Upper lobe of left lung (tissue), 6 donors: Measurements from ENCODE around the gene NELFE. TPM values are rescaled to one million over a fixed set of nuclear protein-coding genes. Genes with fewer than 3 reads are reported as not detected.
"Not testable (repeated sequence)": the region's sequence is repeated elsewhere in the genome, so short reads cannot be mapped to it uniquely, and the experiment has no call there.

ENCODE experiments used
- ATAC-seq, 2 donors: fragments of 200-7000 bp; cut with Tn5 transposase; one replicate each; pipeline ENCODE4 v1.9.1; 2022; ENCODE audit warnings: mild to moderate bottlenecking in 2 of 2, moderate library complexity in 2 of 2; ENCODE audit not compliant: low FRiP score in 2 of 2
- DNase-seq, 2 donors: peaks; one replicate each; pipeline ENCODE4 v3.0.0-alpha.2; 2019 to 2020
- H3K27ac ChIP-seq, 4 donors: fragments of 200-600 bp; sonication (generic); one replicate each; pipeline ENCODE4 v1.5.1; 2016 to 2019
- H3K27me3 ChIP-seq, 4 donors: fragments of 200-600 bp; sonication (generic); one replicate each; pipeline ENCODE4 v1.5.1; 2017 to 2019
- H3K36me3 ChIP-seq, 4 donors: fragments of 200-600 bp; sonication (generic); one replicate each; pipeline ENCODE4 v1.5.1; 2016 to 2019
- H3K4me1 ChIP-seq, 4 donors: fragments of 200-600 bp; sonication (generic); one replicate each; pipeline ENCODE4 v1.5.1; 2018 to 2019
- H3K4me3 ChIP-seq, 4 donors: fragments of 200-600 bp; sonication (generic); one replicate each; pipeline ENCODE4 v1.5.1; 2017 to 2019; ENCODE audit warnings: mild to moderate bottlenecking in 2 of 4, moderate library complexity in 1 of 4
- H3K9me3 ChIP-seq, 4 donors: fragments of 200-600 bp; sonication (generic); one replicate each; pipeline ENCODE4 v1.5.1; 2018 to 2019
- CTCF ChIP-seq, 6 experiments: fragments of 450-650 bp in 4 of 6; fragments of 200-600 bp in 2 of 6; sonication (generic) in 2 of 6; IDR thresholded peaks; one replicate each; pipeline ENCODE4 v1.5.1; 2016 to 2019; ENCODE audit warnings: antibody characterized with exemption in 6 of 6
- EP300 ChIP-seq, 4 donors: sonication (generic); formaldehyde crosslinking; IDR thresholded peaks; one replicate each; pipeline ENCODE4 v1.5.1; 2017; ENCODE audit warnings: antibody characterized with exemption in 4 of 4, control low read depth in 2 of 4
- POLR2A ChIP-seq, 4 donors: fragments of 450-650 bp; IDR thresholded peaks; one replicate each; pipeline ENCODE4 v1.5.1; 2016 to 2017; ENCODE audit warnings: antibody characterized with exemption in 4 of 4, mild to moderate bottlenecking in 2 of 4
- POLR2AphosphoS5 ChIP-seq, 2 donors: sonication (generic); formaldehyde crosslinking; IDR thresholded peaks; one replicate each; pipeline ENCODE4 v1.5.1; 2017; ENCODE audit warnings: antibody characterized with exemption in 2 of 2
- WGBS, 2 donors: methylation state at CpG; one replicate each; pipeline ENCODE4 v1.1.5; 2017 to 2018; 5-methylcytosine and 5-hydroxymethylcytosine counted together
- small RNA-seq, 4 donors: library from RNA; depleted of rRNA; stranded (forward); fragments of <200 nt; gene quantifications; one replicate each; pipeline ENCODE3, GENCODE V24; 2016
- total RNA-seq, 6 donors: library from RNA; depleted of rRNA in 4 of 6; stranded (reverse); fragments of >200 nt in 4 of 6; gene quantifications; one replicate each; pipeline versions ENCODE4 v1.1.0 to v1.2.1, GENCODE V29; 2016 to 2021
- donor health status: DM: no; HTN: no; CAD: no; lungs with moderate emphysema.
- donor health status: DM: no; HTN: yes; CAD: no; lungs with severe emphysema.

NELFE gene
- total RNA-seq, 6 donors from 2014 or later = 42.8 to 84.2 (median 63.0) TPM

- no peak for TF ChIP-seq POLR2AphosphoS5 (IDR thresholded peaks at IDR 0.05)
- no peak for TF ChIP-seq POLR2A (IDR thresholded peaks at IDR 0.05)
- no peak for TF ChIP-seq CTCF (IDR thresholded peaks at IDR 0.05)
- no peak for TF ChIP-seq EP300 (IDR thresholded peaks at IDR 0.05)
- ATAC-seq (peak; percentile 56 to 79), DNase-seq (peak in 1 of 2 donors; percentile 68)
- 30 to 39% methylated on average over 7 of the region's 7 CpGs for WGBS, 2 donors
- Histone ChIP-seq H3K36me3 (no peaks in the 10 kb centered on the region), H3K4me3 (no peak overlapping the region), H3K27me3 (no peaks in the 10 kb centered on the region), H3K27ac (no peak overlapping the region), H3K9me3 (no peaks in the 10 kb centered on the region), H3K4me1 (peaks cover 9 to 22% (median 12%) of the 10 kb centered on the region in 4 donors)
Measured at GRCh38 chr6:31907158-31907813, 51.5 kb downstream of the NELFE start.

GRCh38 chr6:31906727-31907126 is 52.0 kb downstream of the NELFE start:
- H3K9me3 ChIP-seq, H3K27ac ChIP-seq, H3K36me3 ChIP-seq, H3K27me3 ChIP-seq, H3K4me3 ChIP-seq, ATAC-seq, DNase-seq: not testable (repeated sequence)
- 77 to 78% methylated on average over 8 of the region's 8 CpGs for WGBS, 2 donors
- peaks cover 9 to 22% (median 12%) of the 10 kb centered on the region in 4 donors for H3K4me1 ChIP-seq

- H3K36me3 ChIP-seq = no peaks in the 10 kb centered on the region
- no peak overlapping the region for H3K27ac ChIP-seq
- no peaks in the 10 kb centered on the region for H3K27me3 ChIP-seq
- no peak for ATAC-seq
- no peaks in the 10 kb centered on the region for H3K9me3 ChIP-seq
- 48 to 62% methylated on average over 4 of the region's 4 CpGs for WGBS, 2 donors
- H3K4me1 ChIP-seq = peaks cover 9 to 28% (median 16%) of the 10 kb centered on the region in 4 donors
- H3K4me3 ChIP-seq = no peak overlapping the region
- DNase-seq = no peak
- TF ChIP-seq EP300 (IDR thresholded peaks at IDR 0.05) (no peak), CTCF (IDR thresholded peaks at IDR 0.05) (no peak), POLR2A (IDR thresholded peaks at IDR 0.05) (no peak), POLR2AphosphoS5 (IDR thresholded peaks at IDR 0.05) (no peak)
Measured at GRCh38 chr6:31906122-31906521, 52.6 kb downstream of the NELFE start.

DNA sequence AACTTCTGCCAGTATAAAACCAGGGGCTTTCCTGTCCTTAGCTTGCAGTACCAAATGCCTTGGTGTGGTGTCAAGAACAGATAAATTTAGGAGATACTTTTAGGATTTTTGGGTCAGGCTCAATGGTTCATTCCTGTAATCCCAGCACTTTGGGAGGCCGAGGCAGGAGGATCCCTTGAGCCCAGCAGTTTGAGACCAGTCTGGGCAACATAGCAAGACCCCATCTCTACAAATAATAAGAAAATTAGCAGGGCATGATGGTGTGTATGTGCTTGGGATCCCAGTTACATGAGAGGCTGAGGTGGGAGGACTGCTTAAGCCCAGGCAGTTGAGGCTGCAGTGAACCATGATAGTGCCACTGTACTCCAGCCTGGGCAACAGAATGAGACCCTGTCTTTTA is 53.7 kb downstream of the NELFE start:
- 86 to 95% methylated on average over 1 of the region's 1 CpG for WGBS, 2 donors
- Histone ChIP-seq H3K27me3 (no peaks in the 10 kb centered on the region), H3K27ac (no peak overlapping the region), H3K36me3 (no peaks in the 10 kb centered on the region), H3K4me3 (no peak overlapping the region), H3K4me1 (peaks cover 9 to 39% (median 21%) of the 10 kb centered on the region in 4 donors), H3K9me3 (no peaks in the 10 kb centered on the region)
- DNase-seq (no peak), ATAC-seq (no peak)
- TF ChIP-seq POLR2A (IDR thresholded peaks at IDR 0.05) (no peak), POLR2AphosphoS5 (IDR thresholded peaks at IDR 0.05) (no peak), CTCF (IDR thresholded peaks at IDR 0.05) (no peak), EP300 (IDR thresholded peaks at IDR 0.05) (no peak)

DNA sequence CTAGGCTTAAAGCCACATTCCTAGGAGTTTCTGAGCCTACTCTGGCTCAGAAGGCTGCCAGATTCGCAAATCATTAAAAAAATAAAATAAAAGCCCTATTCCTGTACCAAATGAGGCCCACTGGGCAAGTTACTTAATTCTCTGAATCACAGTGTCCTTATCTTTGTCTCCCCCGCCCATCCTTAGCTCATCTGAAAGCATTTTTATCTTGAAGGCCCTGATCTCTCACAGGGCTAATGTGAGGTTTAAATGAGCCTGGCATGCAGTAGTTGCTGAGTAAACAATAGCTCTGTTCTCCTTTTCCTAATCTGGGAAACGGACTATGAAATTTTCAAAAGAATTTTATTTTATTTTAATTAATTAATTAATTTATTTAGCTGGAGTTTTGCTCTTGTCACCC is 54.8 kb downstream of the NELFE start:
- H3K9me3 ChIP-seq = no peaks in the 10 kb centered on the region
- peaks cover 13 to 49% (median 28%) of the 10 kb centered on the region in 4 donors for H3K4me1 ChIP-seq
- TF ChIP-seq CTCF (IDR thresholded peaks at IDR 0.05) (no peak), POLR2AphosphoS5 (IDR thresholded peaks at IDR 0.05) (no peak), EP300 (IDR thresholded peaks at IDR 0.05) (no peak), POLR2A (IDR thresholded peaks at IDR 0.05) (no peak)
- no peaks in the 10 kb centered on the region for H3K36me3 ChIP-seq
- 80 to 90% methylated on average over 3 of the region's 3 CpGs for WGBS, 2 donors
- H3K27me3 ChIP-seq = no peaks in the 10 kb centered on the region
- no peak overlapping the region for H3K27ac ChIP-seq
- ATAC-seq = peak in 1 of 2 donors; percentile 35
- DNase-seq = no peak
- H3K4me3 ChIP-seq = no peak overlapping the region

Small RNA genes lying within 50 kb of the gene (small RNA-seq; reads per million reads assigned to genes)
- gene AL645922.1 = 0 reads per million in 4 donors

Other genes with a start within 250 kb of the NELFE start
- not detected for gene LY6G6D, start 243.6 kb downstream of the NELFE start, total RNA-seq
- under 1 TPM in 1 of 6 donors, not detected in 5; 0.23 TPM for gene LY6G6C, start 237.2 kb downstream of the NELFE start, total RNA-seq
- 1 to 10 TPM in 3 of 6 donors, under 1 TPM in 2, not detected in 1; 0.30 to 4.1 (median 1.2) TPM for gene MPIG6B, start 235.6 kb downstream of the NELFE start, total RNA-seq
- 100 to 1,000 TPM in 2 of 6 donors, 10 to 100 TPM in 4; 46.6 to 157 (median 83.7) TPM for gene DDAH2, start 229.7 kb downstream of the NELFE start, total RNA-seq
- 100 to 1,000 TPM; 138 to 497 (median 277) TPM for gene CLIC1, start 222.4 kb downstream of the NELFE start, total RNA-seq
- 10 to 100 TPM in 4 of 6 donors, 1 to 10 TPM in 2; 7.3 to 52.4 (median 13.1) TPM for gene MSH5, start 219.0 kb downstream of the NELFE start, total RNA-seq
- 10 to 100 TPM in 1 of 6 donors, 1 to 10 TPM in 5; 1.1 to 15.7 (median 5.3) TPM for gene SAPCD1, start 196.3 kb downstream of the NELFE start, total RNA-seq
- gene VWA7, start 181.6 kb downstream of the NELFE start, total RNA-seq = 1 to 10 TPM; 4.0 to 7.4 (median 6.6) TPM
- gene VARS1, start 163.2 kb downstream of the NELFE start, total RNA-seq = 10 to 100 TPM; 21.2 to 67.8 (median 39.7) TPM
- gene LSM2, start 152.0 kb downstream of the NELFE start, total RNA-seq = 10 to 100 TPM in 5 of 6 donors, 1 to 10 TPM in 1; 5.0 to 44.9 (median 20.9) TPM
- gene HSPA1L, start 143.7 kb downstream of the NELFE start, total RNA-seq = 1 to 10 TPM in 5 of 6 donors, under 1 TPM in 1; 0.89 to 3.1 (median 2.0) TPM
- gene HSPA1A, start 143.4 kb downstream of the NELFE start, total RNA-seq = 100 to 1,000 TPM in 5 of 6 donors, 10 to 100 TPM in 1; 80.7 to 236 (median 144) TPM
- gene HSPA1B, start 131.2 kb downstream of the NELFE start, total RNA-seq = 100 to 1,000 TPM in 5 of 6 donors, 10 to 100 TPM in 1; 92.2 to 177 (median 127) TPM
- 10 to 100 TPM; 28.3 to 90.3 (median 64.6) TPM for gene NEU1, start 96.2 kb downstream of the NELFE start, total RNA-seq
- gene SLC44A4, start 80.0 kb downstream of the NELFE start, total RNA-seq = 10 to 100 TPM; 19.1 to 84.2 (median 42.0) TPM
- 10 to 100 TPM; 23.6 to 57.3 (median 41.7) TPM for gene EHMT2, start 61.3 kb downstream of the NELFE start, total RNA-seq
- 1 to 10 TPM; 1.0 to 7.5 (median 2.2) TPM for gene ZBTB12, start 56.9 kb downstream of the NELFE start, total RNA-seq
- gene C2, start 31.3 kb downstream of the NELFE start, total RNA-seq = 100 to 1,000 TPM; 119 to 322 (median 233) TPM
- 100 to 1,000 TPM in 1 of 6 donors, 10 to 100 TPM in 5; 15.0 to 199 (median 58.1) TPM for gene CFB, start 12.9 kb downstream of the NELFE start, total RNA-seq
- gene SKIC2, start 204 bp upstream of the NELFE start, total RNA-seq = 100 to 1,000 TPM in 1 of 6 donors, 10 to 100 TPM in 5; 27.7 to 172 (median 58.6) TPM
- 10 to 100 TPM; 14.1 to 40.9 (median 19.3) TPM for gene DXO, start 13.2 kb upstream of the NELFE start, total RNA-seq
- gene C4A, start 23.1 kb upstream of the NELFE start, total RNA-seq = 100 to 1,000 TPM in 4 of 6 donors, 10 to 100 TPM in 2; 89.8 to 217 (median 139) TPM
- 100 to 1,000 TPM in 3 of 6 donors, 10 to 100 TPM in 3; 85.7 to 193 (median 97.7) TPM for gene C4B, start 55.8 kb upstream of the NELFE start, total RNA-seq
- gene CYP21A2, start 79.4 kb upstream of the NELFE start, total RNA-seq = 1 to 10 TPM in 5 of 6 donors, under 1 TPM in 1; 0.30 to 2.3 (median 1.2) TPM
- gene TNXB, start 150.4 kb upstream of the NELFE start, total RNA-seq = 100 to 1,000 TPM in 4 of 6 donors, 10 to 100 TPM in 2; 58.1 to 206 (median 151) TPM
- gene ATF6B, start 169.3 kb upstream of the NELFE start, total RNA-seq = 100 to 1,000 TPM in 3 of 6 donors, 10 to 100 TPM in 3; 35.3 to 230 (median 95.8) TPM
- 1 to 10 TPM in 5 of 6 donors, not detected in 1; 1.4 to 5.6 (median 4.6) TPM for gene FKBPL, start 171.3 kb upstream of the NELFE start, total RNA-seq
- gene PRRT1, start 193.0 kb upstream of the NELFE start, total RNA-seq = 1 to 10 TPM in 2 of 6 donors, under 1 TPM in 3, not detected in 1; 0.69 to 6.3 (median 0.98) TPM
- 10 to 100 TPM in 5 of 6 donors, 1 to 10 TPM in 1; 7.0 to 64.8 (median 16.8) TPM for gene PPT2, start 195.2 kb upstream of the NELFE start, total RNA-seq
- gene EGFL8, start 205.6 kb upstream of the NELFE start, total RNA-seq = 10 to 100 TPM in 2 of 6 donors, 1 to 10 TPM in 4; 6.1 to 37.7 (median 9.6) TPM
- 10 to 100 TPM; 25.9 to 54.5 (median 32.6) TPM for gene AGPAT1, start 217.1 kb upstream of the NELFE start, total RNA-seq
- 10 to 100 TPM; 23.0 to 73.6 (median 59.1) TPM for gene RNF5, start 219.4 kb upstream of the NELFE start, total RNA-seq
- gene AGER, start 225.3 kb upstream of the NELFE start, total RNA-seq = 1,000 to 10,000 TPM in 5 of 6 donors, 100 to 1,000 TPM in 1; 543 to 2,806 (median 1,294) TPM
- gene PBX2, start 231.2 kb upstream of the NELFE start, total RNA-seq = 100 to 1,000 TPM in 1 of 6 donors, 10 to 100 TPM in 5; 78.6 to 147 (median 93.4) TPM
- gene GPSM3, start 233.7 kb upstream of the NELFE start, total RNA-seq = 10 to 100 TPM; 18.9 to 80.4 (median 30.6) TPM